HS-27A (cell line): ENCODE data around the gene MBD3.

Source experiments
- DNase-seq: peaks from one replicate; pipeline ENCODE4 v3.0.0-alpha.2; 2012; ENCODE audit warnings: low read depth, missing footprints

Gene MBD3

GRCh38 chr19:1571358-1571757, 21.3 kb downstream of the MBD3 start:
- no peak for DNase-seq

GRCh38 chr19:1570836-1571235, 21.8 kb downstream of the MBD3 start:
- no peak for DNase-seq

- no peak for DNase-seq
These were observed 22.7 kb downstream of the MBD3 start for GRCh38 chr19:1569997-1570396.

- DNase-seq: no peak
These were observed 24.2 kb downstream of the MBD3 start, which contains the start of gene MEX3D for GRCh38 chr19:1568320-1569019. MEX3D (minus strand) TSS chr19:1568325; CDS start chr19:1568058, 267 bp downstream.

GRCh38 chr19:1567848-1568227, 24.8 kb downstream of the MBD3 start:
- no peak for DNase-seq

- DNase-seq: no peak
These were observed 25.4 kb downstream of the MBD3 start for GRCh38 chr19:1567116-1567847.

- DNase-seq: no peak
These were observed 26.1 kb downstream of the MBD3 start for GRCh38 chr19:1566392-1567115.

- DNase-seq: no peak
These were observed 29.4 kb downstream of the MBD3 start for GRCh38 chr19:1563251-1563650.

GRCh38 chr19:1561236-1561842, 31.3 kb downstream of the MBD3 start:
- DNase-seq: no peak

GRCh38 chr19:1560286-1560882, 32.3 kb downstream of the MBD3 start:
- DNase-seq: no peak

GRCh38 chr19:1558552-1558951, 34.1 kb downstream of the MBD3 start:
- DNase-seq: no peak

GRCh38 chr19:1556390-1557070, 36.1 kb downstream of the MBD3 start:
- DNase-seq: no peak

GRCh38 chr19:1555487-1556389, 36.9 kb downstream of the MBD3 start:
- no peak for DNase-seq

GRCh38 chr19:1554968-1555367, 37.7 kb downstream of the MBD3 start:
- DNase-seq: no peak

GRCh38 chr19:1553415-1553814, 39.2 kb downstream of the MBD3 start:
- no peak for DNase-seq

GRCh38 chr19:1551068-1552040, 41.3 kb downstream of the MBD3 start:
- DNase-seq: no peak

- DNase-seq: no peak
These were observed 43.2 kb downstream of the MBD3 start for GRCh38 chr19:1549332-1549945.

- DNase-seq: no peak
These were observed 52.2 kb downstream of the MBD3 start for GRCh38 chr19:1540365-1540925.
